Prostate gland (tissue), 2 donors: ENCODE results near the gene ZNF101. TPM values are rescaled to one million over a fixed set of nuclear protein-coding genes. Genes with fewer than 3 reads are reported as not detected.
"Not testable (repeated sequence)": the region's sequence is repeated elsewhere in the genome, so short reads cannot be mapped to it uniquely, and the experiment has no call there.

Experiments used
- DNase-seq: peaks from one replicate; pipeline ENCODE4 v3.0.0-alpha.2; 2019; ENCODE audit warnings: low spot score
- H3K27ac ChIP-seq, 2 donors: fragments of 200-600 bp; sonication (generic); 2 replicates each; pipeline ENCODE4 v1.5.1; 2017 to 2019
- H3K27me3 ChIP-seq: fragments of 200-600 bp; sonication (generic); replicated peaks from 2 replicates; pipeline ENCODE4 v1.5.1; 2019; ENCODE audit not compliant: insufficient read depth
- H3K36me3 ChIP-seq, 2 donors: fragments of 200-600 bp; sonication (generic); 1 replicate in 1 of 2; 2 replicates in 1 of 2; pipeline versions ENCODE4 v1.5.1 to v1.8.1; 2017 to 2019
- H3K4me1 ChIP-seq: fragments of 200-600 bp; sonication (generic); replicated peaks from 2 replicates; pipeline ENCODE4 v1.5.1; 2019
- H3K4me3 ChIP-seq, 2 donors: fragments of 200-600 bp; sonication (generic); 2 replicates each; pipeline ENCODE4 v1.5.1; 2017 to 2019
- H3K9me3 ChIP-seq: fragments of 200-600 bp; sonication (generic); 2 replicates; pipeline ENCODE4 v1.5.1; 2017
- POLR2A ChIP-seq: fragments of 450-650 bp; IDR thresholded peaks from one replicate; pipeline ENCODE4 v1.6.1; 2016; ENCODE audit warnings: antibody characterized with exemption, mild to moderate bottlenecking
- POLR2AphosphoS5 ChIP-seq: sonication (generic); formaldehyde crosslinking; IDR thresholded peaks from one replicate; pipeline ENCODE4 v1.6.1; 2017; ENCODE audit warnings: antibody characterized with exemption
- WGBS: methylation state at CpG from one replicate; pipeline ENCODE4 v1.1.5; 2018; 5-methylcytosine and 5-hydroxymethylcytosine counted together
- intact Hi-C: fragments of 100-400 bp; cut with DNase I; formaldehyde crosslinking; loops from one replicate; pipeline ENCODE4 v1.14.2; 2022
- total RNA-seq, 2 donors: library from RNA; depleted of rRNA; stranded (reverse); fragments of >200 nt; gene quantifications; one replicate each; pipeline ENCODE4 v1.1.0, GENCODE V29; 2016
- TF ChIP-seq, protein P1 (sequence below), 4 experiments: fragments of 200-600 bp in 2 of 4; fragments of 450-650 bp in 2 of 4; sonication (generic) in 2 of 4; IDR thresholded peaks; 1 replicate in 3 of 4; 2 replicates in 1 of 4; pipeline ENCODE4 v1.5.1; 2016 to 2019; ENCODE audit warnings: antibody characterized with exemption in 4 of 4, mild to moderate bottlenecking in 2 of 4, moderate library complexity in 2 of 4

Gene ZNF101
- total RNA-seq, 2 donors from 2014 or later, result 4.1 to 7.1 TPM

DNA sequence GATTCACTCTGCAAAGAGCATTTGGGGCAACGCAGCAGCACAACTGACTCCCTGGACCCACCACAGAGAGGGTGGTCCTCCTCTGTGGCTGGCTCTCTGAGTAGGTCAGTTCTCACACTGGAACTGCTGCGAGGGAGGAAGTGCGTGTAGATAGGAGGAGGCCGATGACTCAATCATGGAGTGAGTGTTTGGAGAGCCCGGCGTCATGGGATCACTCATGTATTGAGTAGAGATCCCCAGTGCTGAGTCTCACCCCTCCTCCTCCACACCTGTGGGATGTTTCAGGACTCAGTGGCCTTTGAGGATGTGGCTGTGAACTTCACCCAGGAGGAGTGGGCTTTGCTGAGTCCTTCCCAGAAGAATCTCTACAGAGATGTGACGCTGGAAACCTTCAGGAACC lies 8.9 kb downstream of the ZNF101 start:
- intact Hi-C loops, result no loop called here
- Histone ChIP-seq H3K27ac (no peak overlapping the region), H3K4me1 (no peaks in the 10 kb centered on the region), H3K9me3 (no peaks in the 10 kb centered on the region), H3K4me3 (no peak overlapping the region), H3K36me3 (peaks cover 0 to 14% of the 10 kb centered on the region in 2 donors), H3K27me3 (no peaks in the 10 kb centered on the region)
- TF ChIP-seq POLR2AphosphoS5 (no peak), POLR2A (no peak)
- TF ChIP-seq, protein P1, sequence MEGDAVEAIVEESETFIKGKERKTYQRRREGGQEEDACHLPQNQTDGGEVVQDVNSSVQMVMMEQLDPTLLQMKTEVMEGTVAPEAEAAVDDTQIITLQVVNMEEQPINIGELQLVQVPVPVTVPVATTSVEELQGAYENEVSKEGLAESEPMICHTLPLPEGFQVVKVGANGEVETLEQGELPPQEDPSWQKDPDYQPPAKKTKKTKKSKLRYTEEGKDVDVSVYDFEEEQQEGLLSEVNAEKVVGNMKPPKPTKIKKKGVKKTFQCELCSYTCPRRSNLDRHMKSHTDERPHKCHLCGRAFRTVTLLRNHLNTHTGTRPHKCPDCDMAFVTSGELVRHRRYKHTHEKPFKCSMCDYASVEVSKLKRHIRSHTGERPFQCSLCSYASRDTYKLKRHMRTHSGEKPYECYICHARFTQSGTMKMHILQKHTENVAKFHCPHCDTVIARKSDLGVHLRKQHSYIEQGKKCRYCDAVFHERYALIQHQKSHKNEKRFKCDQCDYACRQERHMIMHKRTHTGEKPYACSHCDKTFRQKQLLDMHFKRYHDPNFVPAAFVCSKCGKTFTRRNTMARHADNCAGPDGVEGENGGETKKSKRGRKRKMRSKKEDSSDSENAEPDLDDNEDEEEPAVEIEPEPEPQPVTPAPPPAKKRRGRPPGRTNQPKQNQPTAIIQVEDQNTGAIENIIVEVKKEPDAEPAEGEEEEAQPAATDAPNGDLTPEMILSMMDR (IDR thresholded peaks at IDR 0.05), result no peak
- DNase-seq, result no peak
- 89% methylated on average over 7 of the region's 7 CpGs for WGBS

DNA sequence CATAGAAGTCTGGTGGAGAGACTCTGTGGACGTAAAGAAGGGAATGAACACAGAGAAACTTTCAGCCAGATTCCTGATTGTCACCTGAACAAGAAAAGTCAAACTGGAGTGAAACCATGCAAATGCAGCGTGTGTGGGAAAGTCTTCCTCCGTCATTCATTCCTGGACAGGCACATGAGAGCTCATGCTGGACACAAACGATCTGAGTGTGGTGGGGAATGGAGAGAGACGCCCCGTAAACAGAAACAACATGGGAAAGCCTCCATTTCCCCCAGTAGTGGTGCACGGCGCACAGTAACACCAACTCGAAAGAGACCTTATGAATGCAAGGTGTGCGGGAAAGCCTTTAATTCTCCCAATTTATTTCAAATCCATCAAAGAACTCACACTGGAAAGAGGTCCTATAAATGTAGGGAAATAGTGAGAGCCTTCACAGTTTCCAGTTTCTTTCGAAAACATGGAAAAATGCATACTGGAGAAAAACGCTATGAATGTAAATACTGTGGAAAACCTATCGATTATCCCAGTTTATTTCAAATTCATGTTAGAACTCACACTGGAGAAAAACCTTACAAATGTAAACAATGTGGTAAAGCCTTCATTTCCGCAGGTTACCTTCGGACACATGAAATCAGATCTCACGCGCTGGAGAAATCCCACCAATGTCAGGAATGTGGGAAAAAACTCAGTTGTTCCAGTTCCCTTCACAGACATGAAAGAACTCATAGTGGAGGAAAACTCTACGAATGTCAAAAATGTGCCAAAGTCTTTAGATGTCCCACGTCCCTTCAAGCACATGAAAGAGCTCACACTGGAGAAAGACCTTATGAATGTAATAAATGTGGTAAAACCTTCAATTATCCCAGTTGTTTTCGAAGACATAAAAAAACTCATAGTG lies 10.8 kb downstream of the ZNF101 start:
- Histone ChIP-seq H3K27ac (no peak overlapping the region), H3K4me3 (no peak overlapping the region), H3K36me3 (peaks cover 0 to 14% of the 10 kb centered on the region in 2 donors), H3K9me3 (no peaks in the 10 kb centered on the region), H3K27me3 (no peaks in the 10 kb centered on the region), H3K4me1 (no peaks in the 10 kb centered on the region)
- TF ChIP-seq, protein P1 (IDR thresholded peaks at IDR 0.05), result no peak
- TF ChIP-seq POLR2AphosphoS5, result no peak
- no peak for TF ChIP-seq POLR2A
- intact Hi-C loops, result no loop called here
- DNase-seq, result no peak
- WGBS, result 96% methylated on average over 20 of the region's 20 CpGs

DNA sequence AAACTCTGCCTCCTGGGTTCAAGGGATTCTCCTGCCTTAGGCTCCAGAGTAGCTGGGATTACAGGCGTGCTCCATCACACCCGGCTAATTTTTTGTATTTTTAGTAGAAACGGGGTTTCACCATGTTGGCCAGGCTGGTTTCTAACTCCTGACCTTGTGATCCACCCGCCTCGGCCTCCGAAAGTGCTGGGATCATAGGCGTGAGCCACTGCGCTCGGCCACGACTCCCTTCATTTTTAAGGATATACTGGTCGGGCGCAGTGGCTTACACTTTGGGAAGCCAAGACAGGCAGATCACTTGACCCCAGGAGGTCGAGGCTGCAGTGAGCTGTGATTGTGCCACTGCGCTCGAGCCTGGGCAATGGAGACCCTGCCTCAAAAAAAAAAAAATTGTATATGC lies 17.5 kb downstream of the ZNF101 start:
- H3K27me3 ChIP-seq, DNase-seq, intact Hi-C loops, H3K27ac ChIP-seq, H3K9me3 ChIP-seq, H3K4me3 ChIP-seq, H3K36me3 ChIP-seq, H3K4me1 ChIP-seq: not testable (repeated sequence)
- WGBS, result 94% methylated on average over 15 of the region's 15 CpGs

DNA sequence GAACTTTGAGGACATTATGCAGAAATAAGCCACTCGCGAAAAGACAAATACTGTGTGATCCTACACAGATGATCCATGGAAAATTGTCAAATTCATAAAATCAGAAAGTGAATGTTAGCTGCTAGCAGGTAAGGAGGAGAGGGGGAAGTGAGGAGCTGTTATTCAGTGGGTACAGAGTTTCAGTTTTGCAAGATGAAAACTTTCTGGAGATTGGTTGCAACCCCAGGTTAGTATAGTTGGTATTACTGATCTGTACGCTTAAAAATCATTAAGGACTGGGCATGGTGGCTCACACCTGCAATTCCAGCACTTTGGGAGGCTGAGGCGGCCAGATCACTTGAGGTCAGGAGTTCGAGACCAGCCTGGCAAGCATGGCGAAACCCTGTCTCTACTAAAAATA lies 17.9 kb downstream of the ZNF101 start:
- Histone ChIP-seq H3K4me1 (no peaks in the 10 kb centered on the region), H3K27me3 (no peaks in the 10 kb centered on the region)
- TF ChIP-seq POLR2AphosphoS5 (no peak), POLR2A (no peak)
- TF ChIP-seq, protein P1 (IDR thresholded peaks at IDR 0.05), result no peak

DNA sequence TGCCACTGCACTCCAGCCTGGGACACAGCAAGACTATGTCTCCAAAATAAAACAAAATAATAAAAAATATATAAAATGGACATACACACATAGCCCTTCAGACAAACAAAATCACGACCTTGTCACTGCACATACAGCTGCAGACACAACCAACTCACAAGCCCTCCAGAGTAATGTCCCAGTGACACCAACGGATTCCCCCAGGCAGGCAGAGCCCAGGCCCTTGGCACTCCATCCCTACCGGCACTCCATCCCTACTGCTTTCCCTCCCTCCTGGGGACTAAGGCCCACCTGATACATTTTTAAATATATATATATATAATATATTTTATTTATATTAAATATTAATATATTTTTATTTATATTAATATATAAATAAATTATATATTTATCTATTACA lies 18.5 kb downstream of the ZNF101 start:
- 92% methylated on average over 3 of the region's 3 CpGs for WGBS
- Histone ChIP-seq H3K9me3 (no peaks in the 10 kb centered on the region), H3K4me1 (no peaks in the 10 kb centered on the region), H3K4me3 (no peak overlapping the region), H3K27ac (no peak overlapping the region), H3K36me3 (no peaks in the 10 kb centered on the region), H3K27me3 (no peaks in the 10 kb centered on the region)
- no peak for DNase-seq
- intact Hi-C loops, result no loop called here
- no peak for TF ChIP-seq POLR2AphosphoS5
- no peak for TF ChIP-seq POLR2A
- TF ChIP-seq, protein P1 (IDR thresholded peaks at IDR 0.05), result no peak

More for the DNA sequence above, 17.9 kb downstream of the ZNF101 start:
- Histone ChIP-seq H3K9me3 (no peaks in the 10 kb centered on the region), H3K27ac (no peak overlapping the region), H3K4me3 (no peak overlapping the region), H3K36me3 (no peaks in the 10 kb centered on the region)
- intact Hi-C loops, result no loop called here
- no peak for DNase-seq
- 96% methylated on average over 6 of the region's 6 CpGs for WGBS

DNA sequence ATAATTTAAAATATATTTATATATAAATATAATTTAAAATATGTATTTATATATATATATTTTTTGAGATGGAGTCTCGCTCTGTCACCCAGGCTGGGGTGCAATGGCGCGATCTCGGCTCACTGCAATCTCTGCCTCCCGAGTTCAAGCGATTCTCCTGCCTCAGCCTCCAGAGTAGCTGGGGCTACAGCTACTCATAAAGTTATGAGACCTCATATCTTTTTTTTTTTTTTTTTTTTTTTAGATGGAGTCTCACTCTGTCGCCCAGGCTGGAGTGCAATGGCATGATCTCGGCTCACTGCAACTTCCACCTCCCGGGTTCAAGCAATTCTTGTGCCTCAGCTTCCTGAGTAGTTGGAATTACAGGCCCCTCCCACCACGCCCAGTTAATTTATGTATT lies 20.4 kb downstream of the ZNF101 start:
- H3K9me3 ChIP-seq, DNase-seq, H3K36me3 ChIP-seq, H3K4me3 ChIP-seq, intact Hi-C loops, H3K27me3 ChIP-seq, H3K27ac ChIP-seq, H3K4me1 ChIP-seq: not testable (repeated sequence)
- 98% methylated on average over 10 of the region's 10 CpGs for WGBS
